ENCODE data around the gene MYOM1.

GRCh38 chr18:3192286-3192685 lies 27.5 kb downstream of the MYOM1 start:
- TF ChIP-seq POLR2A (IDR thresholded peaks at IDR 0.05; ENCODE audit: low read length), result no peak
- TF ChIP-seq GATA1 (IDR thresholded peaks at IDR 0.05; ENCODE audit: low read depth, low read length), result no peak
